GM21723 (cell line): ENCODE measurements around the gene LYPD8.
A peak's percentile ranks its signal among the peaks of the same experiment; 100 is the strongest.
"Not testable (repeated sequence)": the region's sequence is repeated elsewhere in the genome, so short reads cannot be mapped to it uniquely, and the experiment has no call there.

ENCODE experiments used
- ATAC-seq: cut with Tn5 transposase; IDR thresholded peaks from one replicate; pipeline ENCODE4 v1.9.1; 2021; ENCODE audit warnings: mild to moderate bottlenecking, moderate library complexity; ENCODE audit not compliant: unreplicated experiment

The LYPD8 gene, protein sequence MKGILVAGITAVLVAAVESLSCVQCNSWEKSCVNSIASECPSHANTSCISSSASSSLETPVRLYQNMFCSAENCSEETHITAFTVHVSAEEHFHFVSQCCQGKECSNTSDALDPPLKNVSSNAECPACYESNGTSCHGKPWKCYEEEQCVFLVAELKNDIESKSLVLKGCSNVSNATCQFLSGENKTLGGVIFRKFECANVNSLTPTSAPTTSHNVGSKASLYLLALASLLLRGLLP

DNA sequence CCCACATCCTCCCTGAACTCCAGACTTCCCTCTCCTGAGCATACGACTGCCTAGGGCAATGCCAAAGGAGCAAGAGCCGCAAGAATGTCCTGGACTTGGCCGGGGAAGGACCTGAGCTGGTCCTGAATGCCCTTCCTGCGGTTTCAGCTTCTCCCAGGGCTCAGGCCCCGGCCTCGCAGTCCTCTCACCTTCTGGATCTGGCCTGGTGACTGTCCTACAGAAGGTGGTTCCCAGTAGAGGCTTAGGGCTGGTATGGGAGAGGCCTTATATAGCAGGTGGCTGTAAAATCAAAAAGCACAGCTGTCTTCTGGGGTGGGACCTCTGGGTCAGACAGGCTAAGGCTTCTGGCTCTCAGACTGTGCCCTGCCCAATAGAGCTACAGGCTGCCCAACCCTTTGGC, at the start of gene LYPD8:
LYPD8 (minus strand) TSS at position 243 of the 400 bp plus-strand sequence. CDS start 4,678 bp downstream, outside the sequence.
- ATAC-seq = no peak

DNA sequence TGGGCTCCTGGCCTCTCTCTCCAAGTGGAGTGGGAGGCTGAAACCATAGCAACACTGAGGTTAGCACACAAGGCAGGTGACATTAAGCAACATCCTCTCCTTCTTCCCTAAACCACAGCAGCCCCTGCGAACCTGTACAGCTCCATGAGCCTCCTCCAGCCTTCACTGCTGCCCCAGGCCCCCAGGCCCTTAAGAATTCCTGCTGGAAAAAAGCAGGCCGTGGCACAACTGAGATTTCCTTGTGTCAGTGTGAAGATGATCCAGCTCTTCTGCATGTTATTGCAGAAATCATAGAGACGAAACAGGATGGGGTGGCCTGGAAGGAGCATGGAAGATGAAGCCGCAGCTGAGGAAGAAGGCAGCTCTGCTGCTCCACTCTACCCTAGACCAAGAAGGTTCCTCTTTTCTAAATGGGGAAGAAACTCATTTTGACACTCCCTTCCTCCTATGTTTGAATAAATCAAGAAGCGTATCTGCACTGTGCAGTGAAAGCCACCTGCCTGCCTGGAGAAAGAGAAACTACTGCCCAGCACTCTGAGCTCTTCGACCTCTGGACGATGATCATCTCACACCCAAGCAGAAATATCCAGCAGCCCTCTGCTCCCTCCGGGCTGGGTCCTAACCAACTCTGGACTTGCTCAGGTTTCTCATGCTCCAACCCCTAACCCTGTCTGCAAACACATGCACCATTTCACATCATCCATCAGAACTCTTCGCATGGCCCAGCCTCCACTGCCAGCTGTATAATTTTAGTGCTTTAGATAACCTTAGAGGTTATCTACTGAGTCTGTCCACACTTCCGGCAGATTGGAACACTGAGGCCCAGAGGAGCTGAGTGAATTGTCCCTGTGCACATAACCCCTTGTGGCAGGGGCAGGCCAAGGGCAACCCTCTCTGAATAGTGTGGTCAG, 49.5 kb upstream of the LYPD8 start:
- ATAC-seq = peak; percentile 94

DNA sequence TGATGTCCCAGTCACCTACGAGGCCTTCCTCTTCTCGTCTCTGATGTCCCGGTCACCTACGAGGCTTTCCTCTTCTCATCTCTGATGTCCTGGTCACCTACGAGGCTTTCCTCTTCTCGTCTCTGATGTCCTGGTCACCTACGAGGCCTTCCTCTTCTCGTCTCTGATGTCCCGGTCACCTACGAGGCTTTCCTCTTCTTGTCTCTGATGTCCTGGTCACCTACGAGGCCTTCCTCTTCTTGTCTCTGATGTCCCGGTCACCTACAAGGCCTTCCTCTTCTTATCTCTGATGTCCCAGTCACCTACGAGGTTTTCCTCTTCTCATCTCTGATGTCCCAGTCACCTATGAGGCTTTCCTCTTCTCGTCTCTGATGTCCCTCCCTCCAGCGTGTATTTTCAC, 47.9 kb upstream of the LYPD8 start:
- not testable (repeated sequence) for ATAC-seq

DNA sequence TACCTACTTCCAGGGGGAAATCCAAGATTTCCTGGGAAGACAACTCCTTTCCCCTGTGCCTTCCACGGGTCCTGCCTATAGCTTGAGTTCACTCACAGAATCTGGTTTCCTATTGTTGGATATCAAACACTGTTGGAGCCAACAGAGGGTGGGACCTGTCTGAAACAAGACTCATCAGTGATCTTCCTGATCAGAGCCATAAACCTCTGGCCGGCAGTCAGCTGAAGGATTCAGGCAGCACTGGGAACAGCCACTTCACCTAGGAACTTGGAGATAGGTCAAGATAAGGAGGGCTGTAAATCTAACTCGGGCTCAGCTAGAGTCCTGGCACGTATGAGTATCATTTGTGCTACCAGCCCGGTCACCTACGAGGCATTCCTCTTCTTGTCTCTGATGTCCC, 46.9 kb upstream of the LYPD8 start:
- no peak for ATAC-seq

DNA sequence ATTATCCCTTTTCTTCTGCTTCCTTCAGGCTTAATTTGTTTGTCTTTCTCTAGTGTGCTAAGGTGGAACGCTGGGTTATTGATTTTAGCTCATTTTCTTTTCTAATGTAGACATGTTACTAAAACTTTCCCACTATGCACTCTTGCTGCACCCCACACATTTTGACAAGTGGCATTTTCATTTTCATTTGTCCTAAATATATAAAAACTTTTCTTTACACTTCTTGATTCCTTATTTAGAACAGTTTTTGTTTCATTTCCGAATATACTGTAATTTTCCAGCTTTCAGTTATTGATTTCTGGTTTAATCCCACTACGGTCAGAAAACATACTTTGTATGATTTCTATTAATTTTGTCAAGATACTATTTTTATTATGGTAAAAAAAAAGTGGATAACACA, 44.9 kb upstream of the LYPD8 start:
- ATAC-seq = peak; percentile 40

DNA sequence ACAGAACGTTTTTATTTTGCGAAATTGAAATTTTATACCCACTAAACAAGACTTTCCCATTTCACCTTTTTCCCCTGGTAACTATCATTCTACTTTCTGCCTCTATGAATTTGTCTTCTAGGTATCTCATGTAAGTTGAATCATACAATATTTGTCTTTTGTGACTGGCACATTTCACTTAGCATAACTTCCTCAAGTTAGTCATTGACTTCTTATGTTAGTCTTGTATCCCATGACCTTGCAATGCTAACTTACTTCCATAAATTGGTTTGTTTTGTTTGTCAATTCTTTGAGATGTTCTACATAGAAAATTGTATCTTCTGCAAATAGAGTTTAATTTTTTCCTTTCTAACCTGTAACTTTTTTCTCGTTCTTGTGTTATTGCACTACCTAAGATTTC, 43.2 kb upstream of the LYPD8 start:
- no peak for ATAC-seq

DNA sequence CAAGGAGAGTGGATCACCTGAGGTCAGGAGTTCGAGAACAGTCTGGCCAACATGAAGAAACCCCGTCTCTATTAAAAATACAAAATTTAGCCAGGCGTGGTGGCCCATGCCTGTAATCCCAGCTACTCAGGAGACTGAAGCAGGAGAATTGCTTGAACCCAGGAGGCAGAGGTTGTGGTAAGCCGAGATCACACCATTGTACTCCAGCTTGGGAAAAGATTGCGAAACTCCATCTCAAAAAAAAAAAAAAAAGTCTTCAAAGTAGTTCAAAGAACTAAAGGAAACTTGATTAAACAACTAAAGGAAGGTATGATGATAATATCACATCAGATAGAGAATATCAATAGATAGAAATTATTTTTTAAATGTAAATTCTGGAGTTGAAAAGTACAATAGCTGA, 39.1 kb upstream of the LYPD8 start:
- ATAC-seq = not testable (repeated sequence)

DNA sequence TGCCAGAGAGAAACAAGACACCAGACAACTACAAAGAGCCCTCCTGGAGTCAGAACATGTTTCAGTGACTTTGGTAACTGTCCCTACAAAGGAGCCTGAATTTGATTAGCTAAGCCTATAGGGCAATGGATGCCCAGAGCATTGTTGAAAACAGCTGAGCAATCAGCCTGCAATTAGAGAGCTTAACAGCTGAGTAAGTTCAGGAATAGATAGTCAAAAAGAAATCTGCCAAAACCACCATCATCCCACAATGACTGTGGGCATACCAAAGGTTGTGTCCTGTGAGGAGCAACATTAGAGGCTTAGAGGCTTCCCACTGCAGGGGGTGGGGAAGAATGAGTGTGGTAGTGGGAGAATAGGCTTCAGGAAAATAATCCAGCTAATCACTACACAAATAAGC, 38.0 kb upstream of the LYPD8 start:
- peak; percentile 87 for ATAC-seq

DNA sequence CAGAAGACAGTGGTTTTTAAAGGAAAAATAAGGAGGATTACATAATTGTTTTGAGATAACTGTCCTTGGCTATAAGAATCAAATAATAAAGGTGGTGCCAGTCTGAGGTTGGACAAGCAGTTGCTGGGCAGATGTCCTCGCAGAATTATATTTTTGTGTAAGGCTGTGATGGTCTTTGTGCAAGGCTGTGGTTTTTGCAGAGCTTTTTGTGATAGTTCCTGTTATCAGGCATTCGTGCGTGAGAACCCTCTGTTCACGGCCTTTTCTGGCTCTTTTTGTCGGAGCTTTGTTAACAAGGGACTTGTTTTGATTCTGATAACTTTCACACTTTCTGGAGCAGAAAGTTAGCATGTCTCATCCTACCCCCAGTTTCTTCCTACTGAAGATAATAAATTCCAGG, 36.8 kb upstream of the LYPD8 start:
- ATAC-seq = no peak

DNA sequence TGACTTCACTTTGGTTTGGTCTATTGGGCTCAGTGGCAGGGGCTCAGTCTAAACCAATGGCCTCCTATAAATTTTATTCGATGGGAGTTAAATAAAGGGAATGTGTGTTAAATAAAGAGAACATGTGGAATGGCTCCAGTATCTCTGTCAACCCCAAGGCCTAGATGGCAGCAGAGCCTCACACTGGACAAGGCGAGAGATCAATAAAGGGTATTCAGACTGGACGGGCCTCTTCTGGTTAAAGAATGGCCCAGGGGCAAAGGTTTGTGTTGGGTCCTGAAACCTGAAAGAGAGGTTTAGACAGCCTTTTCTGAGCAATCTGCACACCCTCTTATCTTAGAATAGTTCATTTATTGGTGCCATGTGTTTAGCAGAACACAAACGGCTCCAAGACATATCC, 35.5 kb upstream of the LYPD8 start:
- no peak for ATAC-seq

DNA sequence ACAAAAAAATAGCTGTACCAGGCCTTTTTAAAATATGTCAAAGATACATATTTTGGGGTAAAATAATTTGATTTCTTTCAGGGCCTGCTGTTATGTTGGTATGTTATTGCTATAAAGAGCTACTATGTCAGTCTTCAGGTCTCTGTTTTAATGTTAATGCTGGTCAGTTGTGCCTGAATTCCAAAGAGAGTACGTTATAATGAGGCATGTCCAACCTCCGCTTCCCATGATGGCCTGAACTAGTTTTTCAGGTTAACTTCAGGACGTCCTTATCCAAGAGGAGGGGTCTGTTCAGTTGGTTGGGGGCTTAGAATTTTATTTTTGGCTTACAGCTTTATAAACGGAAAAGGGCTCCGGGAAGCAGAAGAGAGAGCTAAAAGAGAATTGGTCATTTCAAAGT, 34.9 kb upstream of the LYPD8 start:
- no peak for ATAC-seq

DNA sequence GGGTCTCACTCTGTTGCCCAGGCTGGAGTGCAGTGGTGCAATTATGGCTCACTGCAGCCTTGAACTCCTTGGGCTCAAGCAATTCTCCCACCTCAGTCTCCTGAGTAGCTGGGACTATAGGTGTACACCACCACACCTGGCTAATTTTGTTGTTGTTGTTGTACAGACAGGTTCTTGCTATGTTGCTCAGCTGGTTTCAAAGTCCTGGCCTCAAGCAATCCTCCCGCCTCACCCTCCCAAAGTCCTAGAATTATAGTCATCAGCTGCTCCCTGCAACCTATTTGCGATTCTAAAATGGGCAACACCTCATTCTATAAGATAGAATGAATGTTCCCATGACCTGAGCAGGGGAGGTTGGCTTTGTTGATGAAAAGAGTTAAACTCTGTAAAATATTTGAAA, 33.8 kb upstream of the LYPD8 start:
- not testable (repeated sequence) for ATAC-seq

DNA sequence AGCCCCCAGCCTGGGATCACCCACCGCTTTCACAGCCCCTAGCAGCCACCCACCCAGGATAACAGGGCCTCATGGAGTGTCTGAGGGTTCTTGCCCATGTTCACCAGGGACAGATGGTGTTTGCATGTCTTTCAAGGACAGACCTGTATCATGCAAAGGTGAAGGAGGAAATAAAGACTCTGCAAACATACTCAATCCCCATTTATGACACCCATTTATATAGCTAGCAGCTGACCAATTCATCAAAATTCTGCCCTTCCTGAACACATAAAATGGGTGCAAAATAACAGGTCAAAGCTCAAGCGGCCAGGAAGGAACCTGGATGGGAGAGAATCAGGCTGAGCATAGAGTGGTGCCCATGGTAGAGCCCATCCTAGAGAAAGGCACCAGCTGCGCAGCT, 32.8 kb upstream of the LYPD8 start:
- ATAC-seq = no peak

DNA sequence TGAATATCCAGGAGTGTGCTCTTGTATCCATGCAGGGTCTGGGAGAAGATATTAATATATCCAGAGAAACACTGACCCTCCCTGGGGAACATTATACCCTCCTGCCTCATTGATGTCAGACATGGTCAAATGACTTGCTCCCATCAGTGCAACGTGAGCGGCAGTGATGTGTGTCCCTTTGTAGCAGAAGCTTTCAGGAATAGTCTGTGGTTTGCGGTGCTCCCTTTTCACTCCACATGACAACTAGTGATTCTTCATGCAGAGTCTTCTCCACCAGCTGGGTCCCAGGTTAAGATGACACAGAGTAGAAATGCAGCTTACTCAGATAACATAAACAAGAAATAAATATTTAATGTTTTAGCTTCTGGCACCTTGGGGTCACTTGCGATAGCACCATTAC, 31.9 kb upstream of the LYPD8 start:
- ATAC-seq = no peak

DNA sequence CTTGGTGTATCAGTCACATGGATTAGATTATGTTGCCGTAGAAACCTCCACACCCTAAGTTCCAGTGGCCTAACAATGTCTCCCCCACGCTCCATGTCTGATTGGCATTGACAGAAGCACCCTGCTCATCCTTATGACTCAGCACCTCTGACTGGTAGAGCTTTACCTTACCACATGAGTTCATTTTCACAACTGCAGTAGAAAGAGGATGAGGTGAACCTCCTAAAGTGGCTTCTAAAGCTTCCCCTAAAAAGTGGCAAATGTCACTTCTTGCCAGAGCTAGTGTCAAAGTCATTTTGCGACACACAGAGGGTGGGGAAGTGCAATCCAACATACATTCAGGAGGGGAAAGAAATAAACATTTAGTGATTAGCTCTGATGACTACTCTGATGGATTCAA, 30.6 kb upstream of the LYPD8 start:
- peak; percentile 76 for ATAC-seq

DNA sequence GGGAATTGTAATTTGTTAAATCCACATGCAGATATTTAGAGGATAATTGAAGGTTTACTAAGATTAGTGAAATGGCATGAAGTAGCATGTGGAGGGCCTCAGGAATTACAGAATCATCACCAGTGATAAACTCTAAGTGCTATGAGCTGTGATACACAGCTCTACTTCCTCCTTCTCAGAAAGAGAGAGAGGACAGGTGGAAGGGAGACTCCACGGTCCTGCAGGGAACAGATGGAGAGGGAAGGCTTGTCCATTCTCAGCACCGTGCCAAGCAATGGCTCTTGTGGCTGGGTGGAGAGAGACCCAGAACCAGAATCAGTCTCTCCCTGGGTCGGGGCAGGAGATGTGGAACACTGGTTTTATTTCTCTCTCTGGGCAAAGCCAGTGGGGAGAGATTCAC, 27.8 kb upstream of the LYPD8 start:
- ATAC-seq = no peak

DNA sequence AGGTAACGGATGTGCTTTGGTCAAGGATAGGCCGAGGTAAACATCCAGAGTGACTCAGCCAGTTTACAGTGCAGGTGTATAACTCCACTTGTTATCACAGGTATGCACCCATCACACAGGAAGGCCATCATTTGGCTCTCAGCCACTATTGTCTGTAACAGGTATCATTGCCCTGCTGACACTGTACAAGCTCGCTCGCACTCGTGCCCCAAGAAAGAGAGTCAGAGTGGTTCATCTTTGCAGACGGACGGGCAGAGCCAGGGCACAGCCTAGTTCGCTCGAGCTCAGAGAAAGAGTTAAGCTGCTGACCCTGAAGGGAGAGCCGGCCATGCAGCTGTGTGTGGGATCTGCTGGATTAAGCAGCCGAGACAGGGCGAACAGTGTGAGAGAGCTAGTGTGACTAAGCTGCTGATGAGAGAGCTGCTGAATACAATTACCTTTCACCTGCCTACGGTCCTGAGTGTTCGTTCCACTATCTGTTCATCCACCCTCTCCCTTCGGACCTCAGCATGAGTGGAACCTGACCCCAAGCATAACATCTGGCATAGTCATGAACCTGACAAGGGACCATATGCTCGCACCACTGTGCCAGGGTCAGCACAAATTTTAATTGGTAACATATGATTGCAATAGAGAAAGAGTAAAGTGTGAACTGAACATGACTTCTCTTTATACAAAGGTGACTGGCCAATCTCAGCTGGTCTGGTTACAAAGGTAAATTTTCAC, 27.0 kb upstream of the LYPD8 start:
- no peak for ATAC-seq

DNA sequence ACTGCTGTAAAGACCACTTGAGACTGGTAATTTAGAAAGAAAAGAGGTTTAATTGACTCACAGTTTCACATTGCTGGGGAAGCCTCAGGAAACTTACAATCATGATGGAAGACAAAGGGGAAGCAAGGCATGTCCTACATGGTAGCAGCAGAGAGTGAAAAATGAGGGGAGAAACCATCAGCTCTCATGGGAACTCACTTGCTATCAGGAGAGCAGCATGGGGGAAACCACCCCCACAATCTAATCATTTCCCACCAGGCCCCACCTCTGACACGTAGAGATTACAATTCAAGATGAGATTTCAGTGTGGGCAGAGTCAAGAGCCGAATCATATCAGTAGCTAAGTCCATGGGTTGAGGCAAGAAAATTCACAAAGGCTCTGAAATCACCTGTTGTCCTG, 23.8 kb upstream of the LYPD8 start:
- no peak for ATAC-seq

DNA sequence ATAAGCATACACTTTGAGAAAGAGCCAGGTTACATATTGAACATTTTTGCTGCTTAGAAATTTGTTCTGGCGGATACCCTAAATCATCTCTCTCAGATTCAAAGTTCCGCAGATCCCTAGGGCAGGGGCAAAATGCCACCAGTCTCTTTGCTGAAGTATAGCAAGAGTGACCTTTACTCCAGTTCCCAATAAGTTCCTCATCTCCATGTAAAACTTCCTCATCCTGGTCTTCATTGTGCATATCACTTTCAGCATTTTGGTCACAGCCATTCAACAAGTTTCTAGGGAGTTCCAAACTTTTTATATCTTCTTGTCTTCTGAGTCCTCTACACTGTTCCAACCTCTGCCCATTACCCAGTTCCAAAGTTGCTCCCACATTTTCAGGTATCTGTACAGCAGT, 23.3 kb upstream of the LYPD8 start:
- no peak for ATAC-seq

DNA sequence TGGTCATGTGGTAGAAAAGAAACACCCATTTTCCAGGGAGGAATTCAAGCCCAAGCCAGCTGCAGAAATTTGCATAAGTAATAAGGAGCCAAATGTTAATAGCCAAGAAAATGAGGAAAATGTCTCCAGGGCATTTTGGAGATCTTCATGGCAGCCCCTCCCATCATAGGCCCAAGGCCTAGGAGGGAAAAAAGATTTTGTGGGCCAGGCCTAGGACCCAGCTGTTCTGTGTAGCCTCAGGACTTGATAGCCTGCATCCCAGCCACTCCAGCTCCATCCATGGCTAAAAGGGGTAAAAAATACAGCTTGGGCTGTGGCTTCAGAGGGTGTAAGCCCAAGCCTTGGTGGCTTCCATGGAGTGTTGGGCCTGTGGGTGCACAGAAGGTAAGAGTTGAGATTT, 21.4 kb upstream of the LYPD8 start:
- ATAC-seq = no peak

DNA sequence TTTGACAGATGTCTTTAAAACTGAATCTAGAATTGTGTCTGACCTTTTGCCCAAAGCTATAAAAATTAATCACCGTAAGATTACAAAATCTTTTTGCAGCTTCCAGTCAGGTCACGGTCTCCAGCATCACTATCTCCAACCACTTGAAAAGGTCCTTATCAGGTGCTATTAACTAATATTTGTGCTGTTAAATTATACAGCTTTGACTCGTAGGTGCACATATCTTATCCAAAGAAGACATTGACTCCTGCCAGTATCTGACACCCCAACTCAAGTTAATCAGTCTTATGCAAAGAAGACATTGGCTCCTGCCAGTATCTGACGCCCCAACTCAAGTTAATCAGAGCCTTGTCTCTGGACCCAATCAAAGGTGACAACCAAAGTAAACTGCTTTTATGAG, 19.9 kb upstream of the LYPD8 start:
- no peak for ATAC-seq

DNA sequence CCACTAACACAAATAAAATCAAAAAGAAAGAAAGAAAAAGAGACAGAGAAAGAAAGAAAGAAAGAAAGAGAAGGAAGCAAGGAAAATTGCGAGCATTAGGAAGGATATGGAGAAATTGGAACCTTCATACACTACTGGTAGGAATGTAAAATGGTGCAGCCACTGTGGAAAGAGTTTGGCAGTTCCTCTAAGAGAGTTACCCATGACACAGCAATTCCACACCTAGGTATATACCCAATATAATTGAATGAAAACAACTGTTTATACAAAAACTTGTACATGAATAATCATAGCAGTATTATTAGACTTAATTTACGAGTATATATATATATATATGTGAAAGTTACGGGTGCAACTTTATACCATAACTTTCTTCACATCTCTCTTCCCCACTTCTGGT, 4.1 kb upstream of the LYPD8 start:
- no peak for ATAC-seq
